Activated T-helper 1 cell treated with anti-CD3 and anti-CD28 coated beads, Interleukin-2, amount 50 U/mL, for 16 hours (primary cell): Measurements from ENCODE around the gene MYO18B.

Experiments used
- DNase-seq, 2 donors: peaks; one replicate each; pipeline ENCODE4 v3.0.0-alpha.2; 2020; ENCODE audit warnings: low read depth in 1 of 2, low spot score in 1 of 2

Gene MYO18B

DNA sequence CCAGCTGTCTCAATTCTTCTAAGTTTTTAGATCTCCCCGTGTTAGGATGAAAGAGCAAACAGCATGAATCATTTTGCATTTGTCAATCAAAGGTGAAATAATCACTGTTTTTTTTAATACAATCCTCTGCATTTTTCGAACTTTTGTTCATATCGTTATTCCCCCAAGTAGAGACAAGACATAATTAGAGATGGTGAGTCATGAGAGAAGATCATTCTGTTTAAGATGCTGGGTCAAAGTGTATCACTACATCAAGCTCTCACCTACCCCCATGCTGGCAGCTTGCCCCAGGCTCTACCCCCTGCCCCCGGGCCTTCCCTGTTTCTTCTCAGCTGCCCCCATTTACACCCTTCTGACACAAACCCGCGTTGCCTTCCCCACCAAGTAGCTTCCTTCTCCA, 30.5 kb upstream of the MYO18B start:
- no peak for DNase-seq

DNA sequence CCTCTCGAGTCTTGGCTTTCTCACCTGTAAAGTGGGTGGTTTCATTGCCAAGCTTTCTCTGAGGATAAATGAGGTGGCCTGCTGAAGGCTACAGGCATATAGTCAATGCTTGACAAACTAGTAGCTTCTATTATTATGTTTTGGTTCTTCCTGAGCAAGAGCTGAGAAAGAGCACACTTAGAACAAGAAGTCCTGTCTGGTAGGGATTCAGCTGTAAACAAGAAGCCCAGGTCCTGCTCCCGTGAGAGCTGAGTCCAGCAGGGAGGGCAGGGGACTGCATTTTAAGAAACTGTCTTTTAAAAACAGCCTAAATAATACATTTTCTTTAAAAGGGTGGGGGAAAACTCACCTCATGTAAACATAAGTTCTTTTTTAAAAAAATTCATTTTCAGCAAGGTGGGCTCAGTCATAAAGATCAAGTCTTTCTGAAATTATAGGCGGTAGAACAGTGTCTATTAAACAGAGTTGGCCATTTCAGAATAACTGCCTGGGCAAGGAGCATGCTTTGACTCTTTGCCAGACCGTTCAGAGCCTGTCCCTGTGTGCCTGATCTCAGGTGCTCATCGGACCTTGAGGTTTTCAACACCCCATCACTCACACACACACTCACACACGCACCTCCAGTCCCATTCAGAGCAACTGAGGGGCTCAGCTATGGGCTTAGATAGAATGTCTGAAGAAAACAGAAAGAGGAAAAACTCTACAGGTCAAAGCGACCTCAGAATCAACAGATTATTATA, 29.2 kb upstream of the MYO18B start:
- DNase-seq = no peak

DNA sequence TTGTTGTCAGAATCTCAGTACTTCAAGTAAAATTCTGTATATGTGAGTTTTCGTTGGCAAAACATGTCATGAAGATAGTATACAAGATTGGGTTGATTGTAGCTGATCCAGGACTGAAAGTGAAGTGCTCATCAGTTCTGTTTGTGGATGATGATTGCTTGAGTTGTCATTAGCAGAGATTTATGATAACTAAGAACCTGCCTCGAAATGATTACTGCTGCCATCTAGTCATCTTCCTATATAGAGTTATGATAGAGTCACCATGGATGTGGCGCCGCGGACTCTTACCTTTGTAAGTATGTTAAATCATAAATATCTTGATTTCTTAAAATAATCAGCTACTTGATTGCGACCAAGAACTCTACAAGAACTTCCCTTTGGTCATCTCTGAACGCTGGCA, 27.9 kb upstream of the MYO18B start:
- DNase-seq = no peak

DNA sequence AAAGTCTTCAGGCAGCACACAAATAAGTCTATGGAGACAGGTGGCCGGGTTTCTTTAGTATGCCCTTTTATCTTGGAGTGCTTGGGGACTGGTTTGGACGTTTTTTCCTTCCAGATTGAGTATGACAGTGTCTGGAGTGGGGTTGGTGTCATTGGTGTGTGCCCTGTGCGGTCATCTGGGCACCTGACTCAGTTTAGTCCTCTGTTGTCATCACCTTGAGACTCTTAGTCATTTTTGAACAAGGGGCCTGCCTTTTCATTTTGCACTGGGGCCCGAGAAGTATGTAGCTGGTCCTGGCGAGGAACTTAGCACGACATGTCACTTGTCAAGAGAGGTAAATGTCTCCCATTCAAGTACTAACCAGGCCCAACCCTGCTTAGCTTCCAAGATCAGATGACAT, 27.2 kb upstream of the MYO18B start:
- DNase-seq = no peak

DNA sequence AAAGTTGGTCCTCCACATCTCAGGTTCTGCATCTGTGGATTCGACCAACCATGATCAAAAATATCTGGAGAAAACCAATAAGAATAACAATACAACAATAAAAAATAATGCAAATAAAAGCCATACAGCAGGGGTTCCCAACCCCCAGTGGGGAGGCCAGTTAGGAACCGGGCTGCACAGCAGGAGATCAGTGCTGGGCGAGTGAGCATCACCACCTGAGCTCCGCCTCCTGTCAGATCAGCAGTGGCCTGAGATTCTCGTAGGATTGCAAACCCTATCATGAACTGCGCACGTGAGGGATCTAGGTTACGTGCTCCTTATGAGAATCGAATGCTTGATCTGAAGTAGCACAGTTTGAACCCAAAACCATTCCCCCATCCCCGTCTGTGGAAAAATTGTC, 25.4 kb upstream of the MYO18B start:
- no peak for DNase-seq

DNA sequence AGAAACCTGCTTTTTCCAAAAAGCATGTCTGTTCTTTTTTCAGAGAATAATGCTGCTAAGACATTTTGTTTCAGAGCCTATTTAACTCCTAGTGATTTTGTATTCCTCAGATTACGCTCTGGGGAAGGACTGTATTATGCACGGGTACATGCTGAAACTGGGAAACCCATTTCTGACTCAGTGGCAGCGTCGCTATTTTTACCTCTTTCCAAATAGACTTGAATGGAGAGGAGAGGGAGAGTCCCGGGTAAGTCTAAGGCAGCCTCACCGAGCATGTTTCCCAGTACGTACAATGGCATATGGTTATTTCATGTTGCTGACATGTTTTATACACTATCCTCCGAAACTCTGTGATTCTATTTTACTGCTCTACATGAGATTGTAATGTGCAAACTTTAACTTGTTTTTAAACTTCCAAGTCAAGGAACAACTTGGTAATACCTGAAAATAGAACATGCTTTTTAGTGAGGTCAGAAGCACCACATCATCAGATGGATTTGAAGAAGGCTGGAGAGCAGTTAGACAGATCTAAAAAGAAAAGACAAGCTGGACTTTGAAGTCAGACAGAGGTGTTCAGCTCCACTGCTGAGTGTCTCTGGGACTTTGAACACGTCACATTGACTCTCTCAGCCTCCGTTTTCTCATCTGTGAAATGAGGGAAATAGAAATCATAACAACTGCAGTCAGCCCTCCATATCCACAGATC, 23.7 kb upstream of the MYO18B start:
- DNase-seq = no peak

DNA sequence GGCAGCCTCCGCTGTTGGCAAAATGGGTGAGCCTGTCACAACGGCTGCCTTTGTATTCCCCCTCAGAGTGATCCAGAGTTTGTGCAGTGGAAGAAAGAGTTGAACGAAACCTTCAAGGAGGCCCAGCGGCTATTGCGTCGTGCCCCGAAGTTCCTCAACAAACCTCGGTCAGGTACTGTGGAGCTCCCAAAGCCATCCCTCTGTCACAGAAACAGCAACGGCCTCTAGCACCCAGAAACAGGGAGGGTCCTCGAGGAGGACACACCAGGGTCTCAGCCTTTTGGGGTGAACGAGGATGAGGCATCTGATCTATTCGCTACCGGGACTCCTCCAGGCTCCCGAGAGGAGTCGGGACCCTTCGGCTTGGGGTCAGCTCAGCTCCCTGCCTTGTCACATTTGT, 19.8 kb upstream of the MYO18B start:
- DNase-seq = no peak

DNA sequence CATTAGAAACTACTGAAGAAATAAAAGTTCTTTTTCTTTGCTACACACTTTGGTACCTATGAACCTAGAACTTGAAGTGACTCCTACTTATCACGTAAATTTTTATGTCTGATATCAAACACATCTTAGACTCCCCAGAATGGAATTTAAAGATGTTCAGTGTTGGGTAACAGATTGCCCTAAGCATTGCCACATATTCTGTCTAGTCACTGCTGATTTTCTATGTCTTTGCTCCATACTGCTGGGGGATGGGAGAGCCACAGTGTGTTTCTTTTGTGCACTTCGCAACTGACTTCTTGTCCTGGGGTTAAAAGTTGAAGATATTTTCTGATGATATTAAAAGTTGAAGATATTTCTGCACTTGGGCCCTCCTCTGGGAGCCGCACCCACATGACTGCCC, 19.4 kb upstream of the MYO18B start:
- no peak for DNase-seq

DNA sequence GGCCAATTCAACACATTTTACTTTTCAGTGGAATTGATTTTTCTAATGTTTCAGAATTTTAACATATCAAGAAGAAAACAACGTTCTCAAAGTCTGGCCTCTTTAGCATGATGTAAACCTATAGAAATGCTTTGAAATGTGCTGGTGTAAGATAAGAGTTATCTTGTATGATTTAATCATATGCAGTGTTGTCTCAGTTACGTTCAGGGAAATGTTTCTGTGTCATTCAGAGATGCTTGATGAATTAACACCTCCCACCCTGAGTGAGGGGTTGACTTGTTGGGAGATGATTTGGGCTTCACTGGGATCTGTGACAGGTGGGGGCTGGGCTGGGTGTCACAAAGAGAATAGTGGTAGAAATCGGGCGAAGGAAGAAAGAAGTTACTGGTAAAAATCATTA, 15.7 kb upstream of the MYO18B start:
- DNase-seq = no peak

DNA sequence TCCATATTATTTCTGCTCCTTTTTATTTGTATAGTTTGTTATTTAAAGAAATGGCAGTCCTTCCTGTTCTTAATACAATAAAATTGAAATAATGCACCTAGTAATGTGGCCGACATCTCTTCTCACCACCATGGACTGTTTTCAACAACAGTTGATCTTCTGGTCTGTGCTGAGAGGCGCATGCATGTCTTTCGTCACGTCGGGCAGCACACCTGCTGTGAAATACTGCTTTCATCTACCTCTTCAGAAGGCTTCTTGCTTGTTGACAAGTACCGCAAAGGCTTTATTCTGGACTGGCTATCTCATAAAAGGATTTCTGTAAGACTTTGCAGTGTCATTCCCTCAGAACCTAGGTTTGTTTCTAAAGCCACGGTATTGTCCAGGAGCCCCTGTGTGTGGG, 13.9 kb upstream of the MYO18B start:
- no peak for DNase-seq

DNA sequence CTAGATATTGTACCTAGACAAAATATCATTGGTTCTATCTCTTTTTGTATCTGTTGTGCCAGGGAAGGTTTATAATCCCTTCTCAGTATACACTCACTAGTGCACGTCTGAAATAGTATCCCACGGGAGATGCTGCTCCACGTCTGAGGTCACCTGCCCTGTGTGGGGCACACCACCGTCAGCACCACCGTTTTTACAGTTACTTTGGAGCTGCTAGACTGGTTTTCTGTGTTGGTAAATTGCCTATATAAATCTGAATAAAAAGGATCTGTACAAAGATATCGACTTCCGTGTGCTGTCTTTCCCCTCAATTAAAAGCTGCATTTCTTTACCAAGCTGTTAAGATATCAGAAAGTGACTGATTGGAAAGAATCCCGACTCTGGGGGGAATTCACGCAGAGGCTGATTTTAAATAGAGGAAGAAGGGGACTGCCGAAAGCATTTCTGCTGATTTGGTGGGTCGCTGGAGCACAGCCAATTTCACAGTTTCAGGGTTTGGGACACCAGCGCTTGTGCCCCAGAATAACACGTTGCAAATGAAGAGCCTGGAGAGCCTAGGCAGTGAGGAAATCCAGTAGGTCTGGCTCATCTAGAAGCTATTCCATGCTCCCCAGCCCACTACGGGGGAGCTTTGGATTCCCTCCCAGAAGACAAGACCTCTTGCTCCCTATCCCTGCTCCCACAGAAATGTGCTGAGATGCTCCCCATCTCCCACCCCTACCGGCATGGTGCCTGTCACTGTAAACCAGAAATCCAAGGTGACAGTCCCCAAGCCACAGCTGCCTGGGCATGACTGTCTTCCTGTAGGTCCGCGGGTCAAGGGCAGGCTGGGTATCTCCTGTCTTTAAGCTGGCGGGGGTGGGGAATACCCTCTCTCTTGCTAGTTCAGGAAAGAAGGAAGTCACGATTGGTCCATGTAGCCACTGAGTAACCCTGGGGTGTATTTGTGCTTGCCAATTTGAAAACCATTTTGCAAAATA, 12.7 kb upstream of the MYO18B start:
- DNase-seq = no peak

DNA sequence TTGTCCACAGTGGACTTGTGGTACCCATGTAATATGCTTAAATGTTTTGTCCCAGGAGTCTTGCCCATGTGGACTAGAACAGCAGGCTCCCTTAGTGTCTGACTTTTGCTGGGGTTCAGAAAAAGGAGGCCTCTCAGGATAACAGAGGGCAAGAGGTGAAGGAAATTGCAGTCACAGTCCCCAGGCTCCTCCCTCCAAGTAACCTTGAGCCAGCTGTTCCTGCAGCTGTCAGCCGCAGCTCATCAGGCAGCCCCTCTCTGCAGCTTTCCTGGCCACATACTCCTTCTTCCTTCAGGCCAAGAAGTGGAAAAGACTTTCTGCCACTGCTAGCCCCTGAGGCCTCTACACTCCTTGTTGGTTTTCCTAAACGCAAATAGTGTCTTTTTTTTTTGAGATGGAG, 6.3 kb upstream of the MYO18B start:
- DNase-seq = no peak

DNA sequence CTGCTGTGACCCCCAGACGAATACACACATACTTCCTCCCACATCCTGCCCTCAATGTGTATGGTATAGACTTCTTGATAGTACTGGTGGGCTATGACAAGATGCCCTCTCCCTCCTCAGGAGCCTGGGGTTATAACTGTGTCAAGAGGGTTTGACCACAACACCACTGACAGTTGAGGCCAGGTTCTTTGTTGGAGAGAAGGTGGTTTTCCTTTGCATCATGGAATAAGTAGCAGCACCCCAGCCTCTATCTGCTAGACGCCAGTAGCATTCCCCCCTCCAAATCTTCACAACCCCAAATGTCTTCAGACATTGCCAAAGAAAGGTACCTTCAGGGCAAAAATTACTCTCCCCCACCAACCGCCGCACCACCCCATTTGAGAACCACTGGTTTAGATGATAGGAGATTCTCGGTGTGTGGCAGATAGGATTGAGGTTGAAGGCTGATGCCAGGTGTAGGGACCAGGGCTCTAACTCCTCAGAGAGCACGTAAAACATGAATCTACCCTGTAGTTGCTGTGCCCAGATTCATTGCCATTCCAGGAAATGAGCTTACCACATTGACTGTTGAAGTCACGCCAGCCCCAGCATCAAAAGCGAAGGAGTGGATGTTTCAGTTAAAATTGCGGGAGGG, 5.5 kb upstream of the MYO18B start:
- DNase-seq = no peak

DNA sequence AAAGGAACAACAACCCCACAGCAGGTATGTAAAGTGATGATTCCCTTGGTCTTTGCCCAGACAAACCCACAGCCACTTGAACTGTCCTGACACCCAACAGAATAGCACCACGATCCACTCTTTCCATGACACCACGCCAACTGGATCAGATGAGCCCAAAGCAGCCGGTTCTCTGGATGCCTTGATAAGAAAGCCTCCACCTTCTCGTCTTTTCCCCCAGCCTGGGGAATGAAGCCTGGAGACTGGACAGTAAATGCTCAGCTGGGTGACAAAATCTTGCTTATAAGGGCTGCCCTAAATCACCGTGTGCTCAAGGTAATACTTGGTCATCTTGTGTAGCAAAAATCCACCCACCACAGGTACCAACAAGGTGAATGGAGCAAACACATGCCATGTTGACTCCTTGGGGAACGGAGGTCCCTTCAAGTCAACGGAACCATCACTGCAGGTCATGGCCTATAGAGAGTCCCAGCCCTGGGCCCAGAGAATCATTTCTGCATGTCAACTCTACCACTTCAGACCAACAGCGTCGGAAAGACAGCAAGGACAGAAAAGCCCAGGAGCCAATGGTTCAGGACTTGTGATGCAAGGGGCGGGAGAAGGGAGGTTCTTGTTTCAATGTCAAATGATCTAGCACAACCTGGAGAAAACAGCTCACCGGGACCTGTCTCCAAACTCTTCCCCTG, 2.2 kb upstream of the MYO18B start:
- DNase-seq = no peak

DNA sequence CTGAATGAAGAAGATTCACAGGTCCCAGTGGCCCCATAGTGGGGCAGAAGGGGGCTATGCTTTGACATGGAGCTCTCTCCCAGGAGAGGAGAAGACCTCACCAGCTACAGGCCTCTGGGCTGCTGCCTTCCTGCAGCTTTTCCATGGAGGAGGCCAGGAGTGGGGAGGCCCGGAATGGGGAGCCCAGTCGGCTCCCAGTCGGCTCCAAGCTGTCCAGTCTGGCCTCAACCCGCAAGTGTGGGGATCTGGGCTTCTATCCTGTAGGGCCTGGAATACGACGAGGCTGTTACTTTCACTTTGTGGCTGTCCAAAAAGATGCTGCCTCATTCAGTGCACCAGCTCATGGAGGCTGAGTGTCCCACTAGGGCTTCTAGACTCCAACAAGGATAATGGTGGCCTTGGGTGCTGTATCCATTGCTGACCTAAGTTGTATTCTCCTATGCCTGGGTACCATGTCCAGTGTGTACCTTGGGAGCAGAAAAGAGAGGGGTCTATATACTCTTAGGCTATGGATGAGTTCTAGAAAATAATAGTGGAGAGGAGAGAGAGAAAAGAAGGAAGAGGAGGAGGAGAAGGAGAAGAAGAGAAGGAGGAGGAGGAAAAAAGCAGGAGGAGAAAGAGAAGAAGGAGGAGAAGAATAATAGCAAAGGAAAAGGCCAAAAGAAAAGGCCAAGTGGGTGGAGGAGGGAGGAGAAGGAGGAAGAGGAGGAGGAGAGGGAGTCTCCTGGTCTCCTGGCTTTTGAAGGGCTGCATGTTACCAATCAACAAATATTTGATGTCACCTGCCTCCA, 1.1 kb downstream of the MYO18B start:
- no peak for DNase-seq

DNA sequence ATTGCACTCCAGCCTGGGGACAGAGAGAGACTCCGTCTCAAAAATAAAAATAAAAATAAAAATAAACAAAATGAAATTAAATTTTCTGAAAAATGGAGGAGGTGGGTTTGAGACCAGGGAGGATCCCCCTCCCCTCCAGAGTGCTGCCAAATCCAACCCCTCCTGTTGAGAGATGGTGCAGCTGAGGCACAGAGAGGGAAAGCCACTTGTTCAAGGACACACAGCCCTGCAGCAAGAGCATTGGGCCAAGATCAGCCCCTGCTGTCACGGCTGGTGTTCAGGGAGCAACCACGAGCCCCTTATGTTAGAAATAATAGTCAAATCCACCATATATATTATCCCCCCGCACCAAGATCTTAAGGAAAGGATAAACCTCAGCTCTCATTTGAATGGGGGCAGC, 2.7 kb downstream of the MYO18B start:
- no peak for DNase-seq

DNA sequence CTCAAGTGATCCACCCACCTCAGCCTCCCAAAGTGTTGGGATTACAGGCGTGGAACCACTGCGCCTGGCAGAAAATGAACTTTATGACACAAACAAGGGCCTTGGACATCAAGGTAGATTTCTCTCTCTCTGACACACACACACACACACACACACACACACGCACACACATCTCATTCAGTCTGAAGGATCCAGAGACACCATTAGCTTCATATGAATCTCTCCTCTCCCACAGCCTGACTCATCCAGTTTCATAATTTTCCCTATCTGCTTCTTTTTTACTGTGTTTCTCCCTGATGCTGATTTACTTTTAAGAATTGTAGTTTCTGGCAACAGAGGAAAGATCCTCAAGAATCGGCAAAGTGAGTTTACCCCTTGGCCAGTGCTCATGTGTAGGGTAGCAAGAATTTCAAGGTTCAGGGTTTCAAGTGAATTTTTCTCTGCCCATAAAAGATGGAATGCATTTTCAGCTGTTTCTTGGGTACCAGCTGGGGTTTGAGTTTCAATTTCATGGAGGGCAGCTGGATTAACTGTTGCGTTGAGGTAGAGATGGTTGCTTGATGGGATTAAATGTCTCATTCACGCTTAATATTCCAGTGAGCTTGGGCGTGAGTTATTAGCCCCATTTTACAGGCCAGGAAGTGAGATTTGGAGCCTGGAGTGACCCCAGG, 3.5 kb downstream of the MYO18B start:
- no peak for DNase-seq

DNA sequence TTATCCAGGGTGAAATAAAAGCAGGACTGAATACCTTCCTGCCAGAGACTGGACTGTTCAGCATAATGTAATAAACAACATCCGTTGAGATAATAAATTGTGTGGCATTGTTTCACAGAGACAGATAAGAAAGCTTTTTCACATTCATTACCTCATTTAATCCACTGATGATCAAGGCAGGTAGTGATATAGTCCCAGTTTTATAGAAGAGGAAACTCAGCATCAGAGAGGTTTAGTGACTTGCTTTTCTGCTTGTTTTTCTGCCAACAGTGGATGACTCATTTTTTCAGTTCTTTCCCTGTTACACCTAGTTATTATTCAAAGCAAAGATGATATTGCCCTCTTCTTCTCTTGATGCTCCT, 4.0 kb downstream of the MYO18B start:
- DNase-seq = no peak

DNA sequence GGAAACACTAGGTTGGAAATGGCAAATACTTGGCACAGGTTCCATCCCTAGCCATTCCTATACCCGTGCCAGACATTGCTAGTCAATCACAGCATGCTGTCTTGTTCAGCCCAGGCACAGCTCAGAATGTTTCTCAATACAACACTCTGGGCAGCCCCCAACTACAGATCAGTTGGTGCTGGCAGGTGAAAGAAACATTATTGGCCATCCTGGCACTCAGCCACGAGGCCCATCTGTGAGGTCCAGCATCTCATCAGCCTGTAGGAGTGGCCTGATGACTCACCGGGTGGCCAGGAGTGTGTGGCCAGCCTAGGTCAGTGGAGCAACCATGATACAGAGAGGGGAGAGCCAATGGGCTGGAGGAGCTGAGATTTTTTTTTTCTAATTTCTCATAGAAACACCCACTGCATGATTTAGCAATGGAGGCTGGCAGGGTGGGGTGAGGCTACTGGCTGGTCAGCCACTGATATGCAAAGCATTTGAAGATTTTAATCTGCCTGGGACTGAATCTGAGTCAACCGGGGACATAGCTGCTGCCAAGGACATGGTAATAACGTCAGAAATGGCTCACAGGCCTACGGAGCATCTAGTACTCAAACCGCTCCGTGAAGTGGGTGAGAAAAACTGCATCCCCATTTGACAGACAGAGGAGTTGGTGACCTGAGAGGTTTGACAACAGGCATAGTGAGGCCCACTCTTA, 5.4 kb downstream of the MYO18B start:
- no peak for DNase-seq
